ENCODE measurements around the gene RCSD1.

The RCSD1 gene

DNA sequence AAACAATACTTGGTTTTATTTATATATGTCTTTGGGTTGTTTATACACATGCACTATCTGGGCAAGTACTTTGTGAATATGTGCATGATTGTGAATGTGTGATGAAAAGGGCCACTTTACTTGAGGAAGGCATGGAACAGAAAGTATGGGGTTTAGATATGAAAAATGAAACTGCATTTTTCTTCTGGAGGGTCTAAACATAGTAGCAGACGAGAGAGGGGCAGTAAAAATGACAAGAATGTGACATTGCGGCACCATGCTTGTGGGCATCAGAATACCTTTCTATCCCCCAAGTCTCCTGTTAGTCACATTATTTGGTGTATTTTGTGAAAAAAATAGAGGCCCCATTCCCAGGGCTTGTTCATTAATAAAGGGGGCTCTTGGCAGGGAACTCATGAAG, 76.3 kb downstream of the RCSD1 start:
- TF ChIP-seq CTCF (IDR thresholded peaks at IDR 0.05; ENCODE audit: borderline replicate concordance, extremely low read depth, low read length, poor library complexity, severe bottlenecking) (no peak), EZH2 (IDR thresholded peaks at IDR 0.05; ENCODE audit: borderline replicate concordance, low read depth, low read length, severe bottlenecking) (no peak)
- no peaks in the 10 kb centered on the region for H3K4me1 ChIP-seq (ENCODE audit: insufficient read depth, low read length)
- no peak overlapping the region for H3K27ac ChIP-seq (ENCODE audit: low read length)
- peaks cover 5% of the 10 kb centered on the region; the same call in 1 of the 2 replicates for H4K20me1 ChIP-seq (ENCODE audit: insufficient read depth, low read length)
- no peak overlapping the region for H3K4me2 ChIP-seq (ENCODE audit: insufficient read depth, low read length)
- ATAC-seq (ENCODE audit: insufficient read depth, low read depth) (no peak), DNase-seq (no peak)
- H3K79me2 ChIP-seq (ENCODE audit: insufficient read depth, low read length): no peaks in the 10 kb centered on the region
- no peaks in the 10 kb centered on the region for H3K9me3 ChIP-seq (ENCODE audit: insufficient read depth, low read length, severe bottlenecking)
- no peaks in the 10 kb centered on the region for H3K27me3 ChIP-seq (ENCODE audit: insufficient read depth, low read length, poor library complexity)
- H3K4me3 ChIP-seq (ENCODE audit: low read depth in 1 of 2, low read length in 2 of 2): no peak overlapping the region
- no peak overlapping the region for H3K9ac ChIP-seq (ENCODE audit: low read depth, low read length)
- peaks cover 48% of the 10 kb centered on the region for H3K36me3 ChIP-seq (ENCODE audit: insufficient read depth, low read length)
- no peak overlapping the region for H2AFZ ChIP-seq (ENCODE audit: low read depth, low read length)

DNA sequence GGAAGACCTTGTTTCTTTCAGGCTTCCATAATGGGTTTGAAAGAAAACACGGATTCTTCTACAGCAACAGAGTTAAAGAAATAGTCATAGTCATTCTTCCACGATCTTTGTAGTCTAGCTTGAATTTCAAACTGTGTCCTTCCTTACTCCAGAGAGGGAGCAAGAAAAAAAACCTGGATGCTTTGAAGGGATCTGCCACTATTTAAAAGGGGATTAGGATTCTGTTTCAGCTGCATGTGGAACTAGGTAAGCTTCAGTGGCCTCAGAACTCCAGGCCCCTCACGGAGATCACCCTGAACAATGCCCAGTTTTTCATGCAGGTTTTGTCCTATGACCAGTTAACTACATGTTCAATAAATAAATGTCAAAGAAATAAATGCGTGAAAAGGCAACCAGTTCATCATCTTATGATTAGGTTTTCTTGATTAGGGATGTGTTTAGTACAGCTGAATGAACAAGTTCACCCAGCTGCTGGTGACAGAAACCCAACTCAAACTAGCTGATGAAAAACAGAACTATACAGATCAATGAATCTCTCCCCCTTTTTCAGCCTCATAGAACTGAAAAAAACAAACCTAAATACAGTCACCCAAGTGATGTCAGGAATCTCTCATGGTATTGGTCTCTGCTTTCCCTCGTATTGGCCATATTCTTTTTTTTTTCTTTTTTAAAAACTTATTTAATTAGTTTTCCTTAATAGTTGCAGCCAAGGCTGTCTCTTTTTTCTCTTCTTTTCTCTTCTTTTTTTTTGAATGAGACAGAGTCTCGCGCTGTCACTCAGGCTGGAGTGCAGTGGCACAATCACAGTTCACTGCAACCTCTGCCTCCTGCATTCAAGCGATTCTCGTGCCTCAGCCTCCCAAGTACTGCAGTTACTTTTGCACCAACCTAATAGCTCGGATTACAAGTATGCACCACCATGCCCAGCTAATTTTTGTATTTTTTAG, 77.2 kb downstream of the RCSD1 start:
- Histone ChIP-seq H3K27me3 (ENCODE audit: insufficient read depth, low read length, poor library complexity) (no peaks in the 10 kb centered on the region), H3K4me2 (ENCODE audit: insufficient read depth, low read length) (no peak overlapping the region), H3K27ac (ENCODE audit: low read length) (no peak overlapping the region), H3K4me1 (ENCODE audit: insufficient read depth, low read length) (no peaks in the 10 kb centered on the region), H3K9me3 (ENCODE audit: insufficient read depth, low read length, severe bottlenecking) (no peaks in the 10 kb centered on the region), H3K9ac (ENCODE audit: low read depth, low read length) (no peak overlapping the region), H4K20me1 (ENCODE audit: insufficient read depth, low read length) (peaks cover under 1% of the 10 kb centered on the region; the same call in 1 of the 2 replicates), H3K79me2 (ENCODE audit: insufficient read depth, low read length) (no peaks in the 10 kb centered on the region), H2AFZ (ENCODE audit: low read depth, low read length) (no peak overlapping the region), H3K36me3 (ENCODE audit: insufficient read depth, low read length) (peaks cover 39% of the 10 kb centered on the region), H3K4me3 (ENCODE audit: low read depth in 1 of 2, low read length in 2 of 2) (no peak overlapping the region)
- TF ChIP-seq CTCF (IDR thresholded peaks at IDR 0.05; ENCODE audit: borderline replicate concordance, extremely low read depth, low read length, poor library complexity, severe bottlenecking) (no peak), EZH2 (IDR thresholded peaks at IDR 0.05; ENCODE audit: borderline replicate concordance, low read depth, low read length, severe bottlenecking) (no peak)
- no peak for ATAC-seq (ENCODE audit: insufficient read depth, low read depth)
- no peak for DNase-seq

DNA sequence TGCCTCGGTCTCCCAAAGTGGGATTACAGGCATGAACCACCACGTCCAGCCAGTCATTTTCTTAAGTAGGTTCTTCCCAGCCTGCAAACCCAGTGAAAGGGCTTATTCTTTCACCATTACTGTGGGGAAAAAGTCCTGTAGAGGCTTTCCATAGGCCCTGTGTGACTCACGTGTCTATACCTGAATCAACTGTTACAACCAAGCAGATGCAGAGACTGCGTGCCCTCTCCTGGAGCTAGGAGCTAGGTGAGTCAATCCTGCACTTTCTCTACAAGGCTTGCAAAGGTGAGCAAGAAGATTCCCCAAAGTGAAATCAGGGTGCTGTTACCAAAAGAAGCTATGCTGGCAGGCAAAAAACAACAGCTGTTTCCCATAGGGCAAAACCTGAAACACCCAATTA, 77.9 kb downstream of the RCSD1 start:
- H3K4me2 ChIP-seq (ENCODE audit: insufficient read depth, low read length): no peak overlapping the region
- H3K4me1 ChIP-seq (ENCODE audit: insufficient read depth, low read length): no peaks in the 10 kb centered on the region
- H3K79me2 ChIP-seq (ENCODE audit: insufficient read depth, low read length): no peaks in the 10 kb centered on the region
- no peak overlapping the region for H3K4me3 ChIP-seq (ENCODE audit: low read depth in 1 of 2, low read length in 2 of 2)
- peaks cover 35% of the 10 kb centered on the region for H3K36me3 ChIP-seq (ENCODE audit: insufficient read depth, low read length)
- no peak overlapping the region for H2AFZ ChIP-seq (ENCODE audit: low read depth, low read length)
- no peak overlapping the region for H3K9ac ChIP-seq (ENCODE audit: low read depth, low read length)
- H3K27ac ChIP-seq (ENCODE audit: low read length): no peak overlapping the region
- ATAC-seq (ENCODE audit: insufficient read depth, low read depth): no peak
- no peaks in the 10 kb centered on the region for H3K9me3 ChIP-seq (ENCODE audit: insufficient read depth, low read length, severe bottlenecking)
- H3K27me3 ChIP-seq (ENCODE audit: insufficient read depth, low read length, poor library complexity): no peaks in the 10 kb centered on the region
- no peak for DNase-seq
- no peak for TF ChIP-seq CTCF (IDR thresholded peaks at IDR 0.05; ENCODE audit: borderline replicate concordance, extremely low read depth, low read length, poor library complexity, severe bottlenecking)
- H4K20me1 ChIP-seq (ENCODE audit: insufficient read depth, low read length): no peaks in the 10 kb centered on the region; the same call in 1 of the 2 replicates
